ENCODE data around the gene JMJD6. TPM values are rescaled to one million over a fixed set of nuclear protein-coding genes. Genes with fewer than 3 reads are reported as not detected.
A peak's percentile ranks its signal among the peaks of the same experiment; 100 is the strongest.

Gene JMJD6
- polyA plus RNA-seq, 1 donor (not counting 4 experiments of a cell fraction or from before 2014, with no cell fraction given), result 12.0 TPM

- peak; percentile 41 for FAIRE-seq
- Histone ChIP-seq H3K27me3 (ENCODE audit: control insufficient read depth, extremely low read depth, insufficient read depth, low read length) (no peaks in the 10 kb centered on the region), H3K9me3 (ENCODE audit: control insufficient read depth, low read depth, low read length) (no peaks in the 10 kb centered on the region), H3K36me3 (ENCODE audit: control insufficient read depth in 2 of 2, extremely low read depth in 1 of 2, insufficient read depth in 2 of 2, low read length in 2 of 2) (no peaks in the 10 kb centered on the region), H3K4me1 (ENCODE audit: control insufficient read depth, extremely low read depth, insufficient read depth, low read length) (peaks cover 37% of the 10 kb centered on the region), H3K9ac (ENCODE audit: control insufficient read depth, extremely low read depth, insufficient read depth, low read length) (no peak overlapping the region), H3K9me1 (ENCODE audit: control insufficient read depth, extremely low read depth, insufficient read depth, low read length) (peaks cover 2% of the 10 kb centered on the region), H4K20me1 (ENCODE audit: control insufficient read depth, extremely low read depth, insufficient read depth, low read length) (no peaks in the 10 kb centered on the region), H3K79me2 (ENCODE audit: control insufficient read depth, insufficient read depth, low read length) (no peaks in the 10 kb centered on the region), H3K4me3 (ENCODE audit: control insufficient read depth in 2 of 3, extremely low read depth in 1 of 3, insufficient read depth in 2 of 3, low read depth in 1 of 3, low read length in 3 of 3) (peak overlapping the region in 1 of 3 experiments; percentile 40), H3K27ac (ENCODE audit: control insufficient read depth, insufficient read depth, low read length) (peak overlapping the region; percentile 82), H3K4me2 (ENCODE audit: control insufficient read depth, extremely low read depth, insufficient read depth, low read depth, low read length) (peak overlapping the region; percentile 71), H2AFZ (ENCODE audit: control insufficient read depth, low read length) (no peak overlapping the region)
- TF ChIP-seq EZH2 (IDR thresholded peaks at IDR 0.05; ENCODE audit: low read length) (no peak), CTCF (optimal IDR thresholded peaks at IDR 0.05 in 1 of 3, IDR thresholded peaks at IDR 0.05 in 1 of 3, conservative IDR thresholded peaks at IDR 0.05 in 1 of 3; ENCODE audit: extremely low read depth in 1 of 3, insufficient read depth in 2 of 3, low read length in 3 of 3) (no peak)
- no peak for DNase-seq (ENCODE audit: low read depth, low spot score)
- dilution Hi-C loops (cut with MboI; ENCODE audit: extremely low pct_ligation_motif_present, low sequenced_read_pairs), result no loop called here
These were observed 56.2 kb downstream of the JMJD6 start for GRCh38 chr17:76670020-76670717.

Small RNAs within 50 kb of the gene (small RNA-seq; reads per million reads assigned to genes)
- gene AC005837.3 (ENCODE audit: insufficient read length in 3 of 3, low read depth in 3 of 3, low replicate concordance in 1 of 3), result 0 reads per million in 3 experiments
- 0 reads per million in 3 experiments for gene RF02271 (ENCODE audit: insufficient read length in 3 of 3, low read depth in 3 of 3, low replicate concordance in 1 of 3)
- gene RNU6-97P (ENCODE audit: insufficient read length in 3 of 3, low read depth in 3 of 3, low replicate concordance in 1 of 3), result 0 to 0.25 (median 0) reads per million in 3 experiments
- gene RNY4P36 (ENCODE audit: insufficient read length in 3 of 3, low read depth in 3 of 3, low replicate concordance in 1 of 3), result 0 to 0.33 (median 0) reads per million in 3 experiments

Other genes starting within 250 kb of the JMJD6 start
- 14.9 to 22.6 TPM (median 20.6 TPM) in 3 replicates for gene RHBDF2, start 225.2 kb downstream of the JMJD6 start, polyA plus RNA-seq
- 10.3 to 26.1 TPM (median 15.3 TPM) in 3 replicates for gene CYGB, start 188.9 kb downstream of the JMJD6 start, polyA plus RNA-seq
- gene PRCD, start 186.6 kb downstream of the JMJD6 start, polyA plus RNA-seq, result 0.65 to 1.7 TPM (median 1.2 TPM) in 3 replicates
- 38.7 to 63.2 TPM (median 45.8 TPM) in 3 replicates for gene ST6GALNAC2, start 140.7 kb downstream of the JMJD6 start, polyA plus RNA-seq
- 0.28 to 0.84 TPM (median 0.46 TPM) in 3 replicates for gene ST6GALNAC1, start 82.8 kb downstream of the JMJD6 start, polyA plus RNA-seq
- gene MXRA7, start 15.6 kb downstream of the JMJD6 start, polyA plus RNA-seq, result 113 to 118 TPM (median 114 TPM) in 3 replicates
- 32.3 to 48.3 TPM (median 37.6 TPM) in 3 replicates for gene METTL23, start 233 bp upstream of the JMJD6 start, polyA plus RNA-seq
- 161 to 249 TPM (median 197 TPM) in 3 replicates for gene SRSF2, start 10.7 kb upstream of the JMJD6 start, polyA plus RNA-seq
- gene MFSD11, start 11.5 kb upstream of the JMJD6 start, polyA plus RNA-seq, result 14.6 to 17.6 TPM (median 15.2 TPM) in 3 replicates
- 0.29 to 0.62 TPM (median 0.31 TPM) in 3 replicates for gene MGAT5B, start 141.8 kb upstream of the JMJD6 start, polyA plus RNA-seq